Glutamatergic neuron (in vitro differentiated cells): ENCODE results near the gene OLFML2B. TPM values are rescaled to one million over a fixed set of nuclear protein-coding genes. Genes with fewer than 3 reads are reported as not detected.

Experiments used
- DNase-seq: peaks from one replicate; pipeline ENCODE4 v3.0.0; 2022
- H3K27ac Mint-ChIP-seq: one replicate; pipeline ENCODE4 v1.8.0; 2020; ENCODE audit warnings: mild to moderate bottlenecking, mixed read lengths, inconsistent platforms; ENCODE audit not compliant: unreplicated experiment
- H3K27me3 Mint-ChIP-seq: one replicate; pipeline ENCODE4 v1.8.0; 2020; ENCODE audit warnings: mild to moderate bottlenecking, moderate library complexity, mixed read lengths, inconsistent platforms; ENCODE audit not compliant: unreplicated experiment
- H3K36me3 Mint-ChIP-seq: one replicate; pipeline ENCODE4 v1.8.0; 2020; ENCODE audit warnings: mild to moderate bottlenecking, mixed read lengths, inconsistent platforms; ENCODE audit not compliant: unreplicated experiment
- H3K4me1 Mint-ChIP-seq: one replicate; pipeline ENCODE4 v1.8.0; 2020; ENCODE audit warnings: mild to moderate bottlenecking, low read depth, mixed read lengths, inconsistent platforms; ENCODE audit not compliant: unreplicated experiment
- H3K4me3 Mint-ChIP-seq: one replicate; pipeline ENCODE4 v1.8.0; 2020; ENCODE audit warnings: mild to moderate bottlenecking, mixed read lengths, inconsistent platforms; ENCODE audit not compliant: unreplicated experiment
- H3K9me3 Mint-ChIP-seq: one replicate; pipeline ENCODE4 v1.8.0; 2020; ENCODE audit warnings: mild to moderate bottlenecking, moderate library complexity, mixed read lengths, inconsistent platforms; ENCODE audit not compliant: unreplicated experiment
- CTCF ChIP-seq: fragments of 200-600 bp; sonication (generic); IDR thresholded peaks from one replicate; pipeline ENCODE4 v1.5.0; 2021; ENCODE audit not compliant: partially characterized antibody, unreplicated experiment
- total RNA-seq: library from RNA; stranded (reverse); fragmentation: NEBNext Ultra II Directional; extraction: Animal tissue kit (Norgen Biotek cat#: 25700); gene quantifications from one replicate; pipeline ENCODE4 v1.2.1, GENCODE V29; 2021; ENCODE audit not compliant: unreplicated experiment

Gene OLFML2B
- total RNA-seq, 1 donor from 2014 or later: 56.5 TPM

DNA sequence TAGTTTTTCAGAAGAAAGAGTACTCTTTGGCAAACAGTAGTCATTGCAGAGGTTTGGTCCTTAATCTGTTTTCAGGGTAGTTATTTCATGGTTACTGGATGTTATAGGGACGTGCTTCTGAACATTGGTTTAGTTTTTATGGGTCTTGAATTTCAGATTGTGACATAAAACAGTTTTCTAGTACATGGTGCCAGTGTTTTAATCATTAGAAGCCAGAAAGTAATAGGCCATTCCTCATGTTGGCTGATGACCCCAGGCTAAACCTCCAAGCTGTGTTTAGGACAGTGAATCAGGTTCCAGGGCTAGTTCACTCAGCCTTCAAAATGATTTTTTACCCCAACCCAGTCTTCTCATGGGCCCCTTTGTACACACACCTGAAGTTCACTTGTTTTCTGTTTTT lies 73.3 kb downstream of the OLFML2B start:
- no peak for TF ChIP-seq CTCF
- Mint-ChIP-seq H3K36me3 (no peaks in the 10 kb centered on the region), H3K27me3 (no peaks in the 10 kb centered on the region), H3K4me3 (no peak overlapping the region), H3K4me1 (peaks cover 17% of the 10 kb centered on the region), H3K9me3 (peaks cover 2% of the 10 kb centered on the region), H3K27ac (no peak overlapping the region)
- DNase-seq: no peak

- no peak for TF ChIP-seq CTCF
- H3K9me3 Mint-ChIP-seq: peaks cover 2% of the 10 kb centered on the region
- no peak overlapping the region for H3K27ac Mint-ChIP-seq
- H3K4me1 Mint-ChIP-seq: peaks cover 21% of the 10 kb centered on the region
- H3K36me3 Mint-ChIP-seq: no peaks in the 10 kb centered on the region
- no peak for DNase-seq
- H3K27me3 Mint-ChIP-seq: no peaks in the 10 kb centered on the region
- H3K4me3 Mint-ChIP-seq: no peak overlapping the region
These were observed 74.1 kb downstream of the OLFML2B start for GRCh38 chr1:161949548-161949947.

DNA sequence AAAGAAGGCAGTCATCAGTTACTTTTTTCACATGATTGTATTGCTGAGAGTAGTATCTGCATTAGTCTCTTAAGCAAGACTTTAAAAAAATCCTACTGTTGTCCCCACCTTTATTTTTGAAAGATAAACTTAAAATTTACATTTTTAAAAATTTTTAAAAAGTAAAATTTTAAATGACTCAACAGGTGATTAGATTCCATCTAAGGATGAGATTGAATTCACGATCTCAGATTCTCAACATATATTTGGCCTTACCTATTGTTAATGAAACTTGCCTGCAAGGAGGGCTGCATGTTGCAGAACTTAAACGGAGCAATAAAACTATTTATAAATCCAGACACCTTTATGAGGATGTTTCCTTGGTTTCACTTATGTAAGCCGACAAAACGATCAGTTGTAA lies 75.2 kb downstream of the OLFML2B start:
- no peaks in the 10 kb centered on the region for H3K27me3 Mint-ChIP-seq
- no peak overlapping the region for H3K27ac Mint-ChIP-seq
- peaks cover 27% of the 10 kb centered on the region for H3K4me1 Mint-ChIP-seq
- no peak for DNase-seq
- no peak for TF ChIP-seq CTCF
- no peak overlapping the region for H3K4me3 Mint-ChIP-seq
- no peaks in the 10 kb centered on the region for H3K36me3 Mint-ChIP-seq
- H3K9me3 Mint-ChIP-seq: peaks cover 2% of the 10 kb centered on the region

- H3K27me3 Mint-ChIP-seq: no peaks in the 10 kb centered on the region
- H3K4me1 Mint-ChIP-seq: peaks cover 27% of the 10 kb centered on the region
- no peak overlapping the region for H3K4me3 Mint-ChIP-seq
- no peak overlapping the region for H3K27ac Mint-ChIP-seq
- no peak for DNase-seq
- no peaks in the 10 kb centered on the region for H3K36me3 Mint-ChIP-seq
- H3K9me3 Mint-ChIP-seq: peaks cover under 1% of the 10 kb centered on the region
- no peak for TF ChIP-seq CTCF
These were observed 77.3 kb downstream of the OLFML2B start for GRCh38 chr1:161946071-161946987.
